Measurements from ENCODE around the gene OGN.

Gene OGN

GRCh38 chr9:92342825-92343488, 61.4 kb downstream of the OGN start:
- DNase-seq = no peak

DNA sequence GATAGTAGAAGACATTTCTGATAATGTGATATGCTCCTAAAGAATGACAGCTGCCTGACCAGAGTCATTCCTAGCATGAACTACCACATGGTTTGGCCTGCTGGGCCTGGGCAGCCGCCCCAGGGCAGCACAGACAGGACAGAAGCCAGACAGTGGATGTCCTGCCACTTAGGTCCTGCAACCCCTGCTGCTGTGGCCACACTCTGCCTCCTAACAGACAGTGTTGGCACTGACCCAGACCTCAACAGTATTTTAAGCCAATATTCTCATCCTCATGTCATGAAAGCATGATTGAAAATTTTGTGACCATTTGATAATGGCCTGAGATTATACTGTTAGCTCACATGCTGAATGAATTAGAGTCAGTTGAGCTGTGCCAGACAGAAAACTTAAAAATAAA, 62.8 kb downstream of the OGN start:
- no peak for DNase-seq

DNA sequence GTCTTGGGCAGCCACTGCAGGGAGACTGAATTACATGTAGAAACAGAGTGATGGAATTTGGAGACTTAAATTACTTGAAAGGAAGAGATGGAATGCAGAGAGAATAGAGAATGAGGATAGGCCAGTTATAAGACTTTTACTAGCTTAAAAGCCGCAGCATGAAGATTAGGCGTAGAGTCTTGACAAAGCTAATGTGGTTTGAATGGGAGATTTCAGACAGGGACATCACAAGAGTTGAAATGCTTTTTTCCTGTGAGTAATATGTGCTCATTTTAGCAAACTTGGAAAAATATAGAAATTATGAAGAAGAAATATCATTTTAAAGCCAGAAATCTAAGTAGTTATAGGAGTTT, 71.1 kb downstream of the OGN start:
- no peak for DNase-seq
